HepG2 (cell line): Measurements from ENCODE around the gene STX1B. TPM values are rescaled to one million over a fixed set of nuclear protein-coding genes. Genes with fewer than 3 reads are reported as not detected.

Source experiments
- CREB3 ChIP-seq: sonication (generic); formaldehyde crosslinking; IDR thresholded peaks from 2 replicates; pipeline ENCODE4 v1.5.0; 2020; ENCODE audit warnings: missing genetic modification reagents
- FOXA1 ChIP-seq, 2 experiments: fragments of 450-650 bp in 1 of 2; sonication (generic) in 1 of 2; formaldehyde crosslinking in 1 of 2; IDR thresholded peaks; 2 replicates each; pipeline versions ENCODE4 v1.4.0 to v1.6.1; 2016 to 2020; ENCODE audit warnings: missing genetic modification reagents in 1 of 2
- GPN1 ChIP-seq: sonication (generic); formaldehyde crosslinking; IDR thresholded peaks from 2 replicates; pipeline ENCODE4 v1.5.1; 2020; ENCODE audit warnings: missing genetic modification reagents, borderline replicate concordance
- HNF1A ChIP-seq, 2 experiments: sonication (generic) in 1 of 2; formaldehyde crosslinking in 1 of 2; IDR thresholded peaks; 2 replicates each; pipeline versions ENCODE4 v1.4.0 to v1.6.1; 2016 to 2020; ENCODE audit warnings: borderline replicate concordance in 1 of 2, low read depth in 1 of 2, mild to moderate bottlenecking in 1 of 2, missing genetic modification reagents in 1 of 2
- HOXD1 ChIP-seq: sonication (generic); formaldehyde crosslinking; IDR thresholded peaks from 2 replicates; pipeline ENCODE4 v1.5.0; 2020; ENCODE audit warnings: missing genetic modification reagents
- MXI1 ChIP-seq: IDR thresholded peaks from 3 replicates; pipeline ENCODE4 v1.6.1; 2012; ENCODE audit warnings: low read depth, low read length, inconsistent platforms, borderline replicate concordance
- PITX1 ChIP-seq: sonication (generic); formaldehyde crosslinking; IDR thresholded peaks from 2 replicates; pipeline ENCODE4 v1.5.1; 2020; ENCODE audit warnings: mild to moderate bottlenecking, missing genetic modification reagents
- REST ChIP-seq, 2 experiments: IDR thresholded peaks; 2 replicates each; pipeline ENCODE4 v1.6.1; 2011 to 2012; ENCODE audit warnings: low read length in 2 of 2, borderline replicate concordance in 1 of 2, low read depth in 1 of 2, mild to moderate bottlenecking in 1 of 2, moderate library complexity in 1 of 2
- TRIM24 ChIP-seq: sonication (generic); formaldehyde crosslinking; IDR thresholded peaks from 2 replicates; pipeline ENCODE4 v1.8.0; 2022; ENCODE audit warnings: mild to moderate bottlenecking, missing genetic modification reagents
- ZBTB1 ChIP-seq: sonication (generic); formaldehyde crosslinking; IDR thresholded peaks from 2 replicates; pipeline ENCODE4 v1.4.0; 2020; ENCODE audit warnings: missing genetic modification reagents, borderline replicate concordance
- ZNF142 ChIP-seq: sonication (generic); formaldehyde crosslinking; IDR thresholded peaks from 2 replicates; pipeline ENCODE4 v1.4.0; 2020; ENCODE audit warnings: missing genetic modification reagents
- ZNF17 ChIP-seq: sonication (generic); formaldehyde crosslinking; IDR thresholded peaks from 2 replicates; pipeline ENCODE4 v1.5.0; 2020; ENCODE audit warnings: mild to moderate bottlenecking, missing genetic modification reagents
- ZNF274 ChIP-seq: sonication (generic); formaldehyde crosslinking; IDR thresholded peaks from 2 replicates; pipeline ENCODE4 v1.5.1; 2020; ENCODE audit warnings: mild to moderate bottlenecking, missing genetic modification reagents
- ZNF552 ChIP-seq: sonication (generic); formaldehyde crosslinking; IDR thresholded peaks from 2 replicates; pipeline ENCODE4 v1.9.0; 2022; ENCODE audit warnings: missing genetic modification reagents, mild to moderate bottlenecking, borderline replicate concordance
- polyA plus RNA-seq, 8 experiments: library from polyadenylated mRNA; depleted of rRNA in 3 of 8; stranded (reverse) in 7 of 8; unstranded in 1 of 8; fragments of >200 nt; fragmentation: Illumina TruSeq in 4 of 8; extraction: Trizol in 4 of 8; gene quantifications; 2 replicates each; pipeline versions ENCODE4 v1.2.1 to v1.2.3, GENCODE V29; 2011 to 2016; ENCODE audit warnings: low read depth in 4 of 8, missing spikeins in 1 of 8, mixed read lengths in 1 of 8; ENCODE audit not compliant: insufficient read depth in 1 of 8
- total RNA-seq, 5 experiments: library from RNA; depleted of rRNA; stranded (reverse); fragments of >200 nt; fragmentation: Illumina TruSeq; extraction: Trizol; gene quantifications; 2 replicates each; pipeline ENCODE4 v1.2.3, GENCODE V29; 2016; ENCODE audit warnings: low read depth in 1 of 5

Gene STX1B
- total and polyA plus RNA-seq, 2 of the 13 experiments (the other 11 are each of a cell fraction or from before 2014, with no cell fraction given) = 2.1 to 3.0 TPM

DNA sequence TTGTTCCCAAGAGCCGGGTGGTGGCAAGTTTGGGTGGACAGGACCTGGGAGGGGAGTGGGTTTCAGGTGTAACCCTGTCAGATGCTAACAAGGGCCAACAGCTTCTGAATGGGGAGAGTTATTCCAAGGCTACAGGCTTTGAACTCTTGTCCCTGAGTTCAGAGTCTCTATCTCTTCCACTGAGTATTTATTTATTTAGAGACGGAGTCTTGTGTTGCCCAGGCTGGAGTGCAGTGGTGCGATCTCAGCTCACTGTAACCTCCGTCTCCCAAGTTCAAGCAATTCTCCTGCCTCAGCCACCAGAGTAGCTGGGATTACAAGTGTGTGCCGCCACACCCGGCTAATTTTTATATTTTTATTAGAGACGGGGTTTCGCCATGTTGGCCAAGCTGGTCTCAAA, 55.4 kb downstream of the STX1B start (continued):
- TF ChIP-seq HNF1A (IDR thresholded peaks at IDR 0.05; ENCODE audit: low read depth) = no peak
- TF ChIP-seq HNF1A (CRISPR knock-in tag; IDR thresholded peaks at IDR 0.05; ENCODE audit: borderline replicate concordance) = no peak
- TF ChIP-seq ZNF552 = no peak; the same call in 1 of the 2 replicates
- no peak for TF ChIP-seq GPN1 (CRISPR knock-in tag)
- TF ChIP-seq REST (IDR thresholded peaks at IDR 0.05; ENCODE audit: borderline replicate concordance in 1 of 2, low read depth in 1 of 2, low read length in 2 of 2) = peak in 1 of 2 experiments; percentile 30; a peak in 1 of 4 replicates
- no peak for TF ChIP-seq ZNF274 (CRISPR knock-in tag)
- no peak for TF ChIP-seq PITX1 (CRISPR knock-in tag)
- TF ChIP-seq ZNF142 = no peak
- 0 out of 2 replicates have a peak, but pooled peaks have one; percentile 13 for TF ChIP-seq HOXD1 (CRISPR knock-in tag)
- TF ChIP-seq TRIM24 = no peak
- TF ChIP-seq ZNF17 (CRISPR knock-in tag) = no peak
- TF ChIP-seq FOXA1 (IDR thresholded peaks at IDR 0.05) = no peak
- 0 out of 2 replicates have a peak, but pooled peaks have one; percentile 16 for TF ChIP-seq FOXA1 (CRISPR knock-in tag; IDR thresholded peaks at IDR 0.05)
- peak; percentile 44; the same call in 1 of the 3 replicates for TF ChIP-seq MXI1
- TF ChIP-seq CREB3 (CRISPR knock-in tag) = no peak
- no peak for TF ChIP-seq ZBTB1 (CRISPR knock-in tag)
